Colon (tissue), 2 donors: Measurements from ENCODE around the gene TSC22D2.
A peak's percentile ranks its signal among the peaks of the same experiment; 100 is the strongest.
"Not testable (repeated sequence)": the region's sequence is repeated elsewhere in the genome, so short reads cannot be mapped to it uniquely, and the experiment has no call there.

ENCODE experiments used
- FAIRE-seq: peaks from 2 replicates; lab custom pipeline; 2012; peaks lifted over from hg19 to GRCh38; lab: Jason Lieb, UNC
- donor health status: control.
- donor health status: control.

TSC22D2 gene

DNA sequence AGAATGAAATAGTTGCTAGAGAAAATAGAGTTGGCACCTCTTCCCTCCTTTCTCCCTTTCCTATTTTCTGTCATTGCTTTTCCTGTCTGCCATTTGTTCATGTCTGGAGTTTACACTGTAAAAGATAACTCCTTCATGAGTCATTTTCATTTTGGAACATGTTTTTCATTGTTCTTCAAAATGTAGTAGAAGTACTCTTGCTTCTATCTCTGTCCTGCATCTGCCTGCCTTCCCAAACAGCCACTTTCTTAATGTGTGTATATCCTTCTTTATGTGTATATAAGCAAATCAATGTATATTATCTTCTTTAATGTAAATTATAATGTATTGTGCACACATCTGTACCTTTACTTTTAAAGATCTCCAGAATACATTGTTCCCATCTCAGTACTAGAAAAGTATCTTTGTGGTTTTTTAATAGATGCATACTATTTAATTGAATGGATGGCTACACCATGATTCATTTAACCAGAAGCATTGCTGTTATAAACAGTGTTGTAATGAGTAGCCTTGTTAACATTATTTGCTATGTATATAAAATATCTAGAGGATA lies 41.1 kb downstream of the TSC22D2 start:
- no peak for FAIRE-seq

DNA sequence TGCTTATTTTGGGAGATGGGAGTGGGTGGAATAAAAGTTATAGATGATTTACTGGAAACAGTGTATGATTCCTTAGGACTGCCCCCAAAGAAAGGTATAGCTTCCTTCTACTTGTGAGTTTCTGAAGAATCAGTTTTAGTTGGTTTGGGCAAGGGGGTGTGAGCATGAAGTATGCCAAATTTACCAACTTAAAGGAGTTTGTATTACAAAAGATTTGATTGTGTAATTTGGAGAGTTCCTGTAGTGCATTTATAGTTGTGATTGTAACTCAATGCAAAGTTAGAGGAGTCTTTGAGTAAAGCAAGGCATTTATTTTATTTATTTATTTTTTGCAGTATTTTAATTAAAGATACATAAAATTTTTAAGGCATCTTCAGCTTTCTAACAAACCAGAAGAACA lies 42.8 kb downstream of the TSC22D2 start:
- no peak for FAIRE-seq

DNA sequence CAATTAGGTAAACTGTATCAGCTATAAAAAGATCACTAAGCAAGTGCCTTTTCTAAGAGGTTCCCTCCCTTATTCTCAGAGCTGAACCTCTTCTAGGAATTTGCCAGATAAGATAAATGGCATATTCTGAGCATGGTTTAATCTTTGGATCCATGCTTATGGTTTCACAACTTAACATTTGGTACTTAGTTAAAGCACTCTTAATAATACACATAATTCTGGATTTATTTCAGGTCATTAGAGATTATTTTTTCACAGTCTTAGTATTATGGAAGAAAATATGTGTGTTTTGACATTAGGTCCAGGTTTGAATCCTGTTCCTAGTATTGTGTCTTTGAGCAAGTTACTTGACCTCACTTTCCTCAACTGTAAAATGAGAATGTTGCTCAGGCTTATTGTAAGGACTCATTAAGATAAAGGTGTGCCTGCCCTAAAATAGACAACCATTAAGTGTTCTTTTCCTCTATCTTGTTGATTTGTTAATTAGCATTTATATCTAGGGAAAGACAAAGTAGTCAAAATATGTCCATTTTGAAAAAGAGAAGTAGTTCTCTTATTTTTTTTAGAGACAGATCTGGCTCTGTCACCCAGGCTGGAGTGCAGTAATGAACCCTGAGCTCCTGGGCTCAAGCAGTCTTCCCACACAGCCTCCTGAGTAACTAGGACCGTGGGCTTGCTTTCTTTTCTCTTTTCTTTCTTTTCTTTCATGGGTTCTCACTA lies 43.4 kb downstream of the TSC22D2 start:
- FAIRE-seq: no peak

DNA sequence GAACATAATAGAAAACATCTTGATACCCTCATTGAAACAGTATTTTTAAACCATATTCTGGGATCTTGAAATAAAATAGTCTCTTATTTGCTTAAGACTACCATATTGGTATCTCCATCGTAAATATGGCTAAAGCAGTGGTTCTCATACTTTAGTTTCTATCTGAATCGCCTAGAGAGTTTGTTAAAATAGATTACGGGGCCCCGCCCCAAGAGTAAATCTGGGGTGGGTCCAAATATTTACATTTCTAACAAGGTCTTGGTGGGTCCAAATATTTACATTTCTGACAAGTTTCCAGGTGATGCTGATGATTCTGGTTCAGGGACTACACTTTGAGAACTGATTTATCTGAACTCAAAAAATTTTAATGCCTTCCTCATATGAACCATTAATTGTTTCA lies 45.3 kb downstream of the TSC22D2 start:
- FAIRE-seq: no peak

DNA sequence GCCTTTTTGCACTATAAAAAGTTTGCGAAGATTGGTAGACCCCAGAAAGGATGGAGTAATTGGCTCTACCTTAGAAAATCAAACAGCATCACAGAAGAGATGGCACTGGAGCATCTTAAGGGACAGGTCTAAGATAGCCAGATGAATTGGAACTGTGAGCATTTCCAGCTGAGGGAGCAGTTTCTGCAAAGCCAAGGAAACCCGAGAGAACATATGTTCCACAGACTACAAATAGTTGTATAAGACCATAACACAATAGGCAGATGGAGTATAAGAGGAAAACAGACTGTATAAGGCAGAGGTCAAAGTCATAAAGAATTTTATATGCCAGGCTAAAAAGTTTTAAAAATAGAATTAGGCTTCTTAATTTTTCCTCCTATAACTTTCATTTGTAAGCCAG lies 46.0 kb downstream of the TSC22D2 start:
- no peak for FAIRE-seq

DNA sequence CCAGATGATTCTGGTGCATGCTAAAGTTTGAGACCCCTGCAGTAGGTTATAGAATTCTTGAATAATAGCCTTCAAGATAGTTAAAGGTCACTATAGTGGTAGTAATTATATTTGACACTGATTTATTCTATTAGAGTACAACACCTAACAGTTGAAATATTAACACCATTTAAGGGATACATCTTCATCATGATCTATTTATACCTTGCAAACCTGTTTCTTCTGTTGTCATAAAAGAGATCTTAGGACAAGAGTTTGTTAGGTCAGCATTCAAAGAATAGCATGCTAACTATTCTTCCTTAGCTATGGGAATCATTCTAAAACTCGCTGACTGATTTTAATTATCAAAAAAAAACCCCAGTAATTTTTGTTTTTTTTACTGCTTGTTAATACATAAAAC lies 46.5 kb downstream of the TSC22D2 start:
- FAIRE-seq: peak; percentile 10

DNA sequence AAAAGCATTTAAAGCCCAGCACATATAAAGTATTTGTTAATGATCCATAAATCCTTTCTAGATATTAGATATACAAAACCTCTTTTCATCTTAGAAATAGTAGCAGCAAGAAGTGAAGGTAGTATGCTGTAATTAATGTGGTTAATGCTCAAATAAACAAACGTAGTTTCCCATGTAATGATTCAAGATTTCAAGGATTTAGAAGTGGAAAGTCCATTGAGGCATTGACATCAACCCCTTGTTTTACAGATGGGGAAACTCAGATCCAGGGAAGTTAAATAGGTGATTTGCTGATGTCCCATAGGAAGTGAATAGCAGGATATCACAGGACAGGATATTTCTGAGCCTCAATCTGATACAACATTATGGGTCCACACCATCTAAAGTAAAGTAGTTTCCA lies 47.2 kb downstream of the TSC22D2 start:
- FAIRE-seq: no peak

DNA sequence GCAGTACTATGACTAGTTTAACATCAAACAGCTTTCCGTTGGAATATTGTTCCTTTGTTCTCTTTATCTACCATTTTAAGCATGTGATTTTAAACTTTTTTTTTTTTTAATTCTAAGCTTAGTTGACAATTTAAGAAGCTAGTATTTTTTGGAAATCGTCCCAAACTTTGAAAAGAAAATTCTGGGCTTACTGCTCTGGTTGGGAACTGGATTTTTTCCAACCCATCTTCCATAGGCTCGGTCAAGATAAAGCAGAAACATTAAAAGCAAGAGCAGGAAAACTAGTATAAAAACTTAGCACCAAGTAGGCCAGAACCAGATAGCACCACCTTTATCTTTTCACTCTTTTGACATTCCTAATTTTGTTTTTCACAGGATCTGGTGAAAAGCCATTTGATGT lies 49.9 kb downstream of the TSC22D2 start:
- FAIRE-seq: no peak

DNA sequence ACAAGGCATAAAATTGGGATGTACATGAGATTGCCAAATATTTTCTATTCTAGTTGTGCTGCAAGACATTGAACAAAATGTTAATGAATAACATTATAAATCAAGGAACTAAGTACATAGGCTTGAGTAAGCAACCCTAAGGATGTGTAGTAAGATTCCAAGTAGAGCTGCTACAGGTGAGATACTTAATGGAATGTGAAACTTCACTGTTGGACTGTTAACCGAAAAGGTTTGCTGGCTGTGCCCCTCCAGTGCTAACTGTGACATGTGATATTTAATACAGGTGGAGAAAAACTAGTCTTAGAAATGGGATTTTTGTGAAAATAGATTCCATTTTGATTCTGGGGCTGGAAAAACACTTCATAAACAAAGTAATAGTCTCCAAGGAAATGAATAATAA lies 52.4 kb downstream of the TSC22D2 start:
- FAIRE-seq: no peak

DNA sequence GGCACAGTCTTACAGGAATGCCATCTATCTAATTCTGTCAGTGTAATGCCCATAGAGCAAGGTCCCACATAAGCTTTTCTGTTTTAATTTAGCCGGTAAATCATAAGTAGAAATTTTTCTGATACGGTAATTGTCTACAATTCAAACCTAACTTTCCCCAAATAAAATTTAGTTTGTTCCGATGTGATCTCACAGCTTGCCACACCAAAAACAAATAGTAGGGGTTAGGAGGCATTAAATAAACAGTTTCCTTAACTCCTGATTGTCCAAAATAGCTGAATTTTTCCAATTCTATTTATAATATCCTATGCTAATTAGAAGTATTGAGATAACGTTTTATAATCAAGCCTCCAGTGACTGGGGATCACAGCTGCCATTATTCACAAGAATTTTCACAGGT lies 53.3 kb downstream of the TSC22D2 start:
- FAIRE-seq: no peak

DNA sequence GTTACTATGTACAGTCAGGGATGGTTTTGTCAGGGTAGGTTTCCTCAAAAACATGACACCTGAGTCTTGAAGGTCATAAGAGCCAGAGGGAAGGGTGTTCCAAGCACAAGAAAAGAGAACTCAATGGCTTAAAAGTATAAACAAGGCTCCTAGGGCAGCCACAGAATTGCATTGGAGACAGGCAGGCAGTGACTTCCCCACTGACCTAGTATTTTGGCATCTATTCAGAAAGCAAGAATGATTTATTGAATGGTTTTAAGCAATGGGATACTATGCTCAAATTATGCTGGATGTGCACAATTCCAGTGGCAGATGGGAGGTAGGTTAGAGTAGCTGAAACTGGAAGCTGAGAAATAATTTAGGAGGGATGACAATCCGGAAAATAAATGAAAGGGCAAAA lies 54.0 kb downstream of the TSC22D2 start:
- FAIRE-seq: no peak

DNA sequence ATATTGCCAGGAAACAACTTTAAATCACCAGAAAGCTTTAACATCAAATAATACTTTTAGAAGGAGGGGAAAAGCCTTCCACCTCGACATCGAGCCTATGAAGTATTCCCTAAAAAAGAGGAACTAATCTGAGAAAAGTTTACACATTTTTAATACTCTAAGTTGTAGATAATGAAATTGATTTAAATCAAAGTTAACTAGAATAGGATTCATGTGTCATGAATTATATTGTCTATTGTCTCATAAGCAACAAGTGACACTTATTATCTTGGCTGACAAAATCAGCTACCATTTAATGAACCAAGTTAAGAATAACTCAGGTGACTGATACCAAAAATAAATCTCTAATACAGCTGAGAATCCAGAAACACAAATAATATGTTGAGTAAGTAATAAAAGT lies 56.6 kb downstream of the TSC22D2 start:
- FAIRE-seq: no peak

DNA sequence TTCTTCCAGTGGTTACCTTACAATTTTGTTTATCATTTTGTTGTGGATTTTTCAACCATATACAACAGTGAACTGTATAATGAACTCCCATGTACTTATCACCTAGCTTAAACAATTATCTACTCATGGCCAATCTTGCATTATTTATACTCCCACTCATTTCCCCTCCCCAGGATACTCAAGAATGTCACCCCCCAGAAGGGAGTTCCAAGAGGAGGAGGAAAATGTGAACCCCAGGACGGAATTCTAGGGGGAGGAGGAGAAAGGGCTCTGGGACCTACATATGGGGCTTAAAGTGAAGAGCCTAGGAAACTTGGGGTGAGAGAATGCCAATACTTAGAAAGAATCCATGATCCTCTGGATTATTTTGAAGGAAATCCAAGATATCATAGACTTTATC lies 59.3 kb downstream of the TSC22D2 start:
- FAIRE-seq: no peak

DNA sequence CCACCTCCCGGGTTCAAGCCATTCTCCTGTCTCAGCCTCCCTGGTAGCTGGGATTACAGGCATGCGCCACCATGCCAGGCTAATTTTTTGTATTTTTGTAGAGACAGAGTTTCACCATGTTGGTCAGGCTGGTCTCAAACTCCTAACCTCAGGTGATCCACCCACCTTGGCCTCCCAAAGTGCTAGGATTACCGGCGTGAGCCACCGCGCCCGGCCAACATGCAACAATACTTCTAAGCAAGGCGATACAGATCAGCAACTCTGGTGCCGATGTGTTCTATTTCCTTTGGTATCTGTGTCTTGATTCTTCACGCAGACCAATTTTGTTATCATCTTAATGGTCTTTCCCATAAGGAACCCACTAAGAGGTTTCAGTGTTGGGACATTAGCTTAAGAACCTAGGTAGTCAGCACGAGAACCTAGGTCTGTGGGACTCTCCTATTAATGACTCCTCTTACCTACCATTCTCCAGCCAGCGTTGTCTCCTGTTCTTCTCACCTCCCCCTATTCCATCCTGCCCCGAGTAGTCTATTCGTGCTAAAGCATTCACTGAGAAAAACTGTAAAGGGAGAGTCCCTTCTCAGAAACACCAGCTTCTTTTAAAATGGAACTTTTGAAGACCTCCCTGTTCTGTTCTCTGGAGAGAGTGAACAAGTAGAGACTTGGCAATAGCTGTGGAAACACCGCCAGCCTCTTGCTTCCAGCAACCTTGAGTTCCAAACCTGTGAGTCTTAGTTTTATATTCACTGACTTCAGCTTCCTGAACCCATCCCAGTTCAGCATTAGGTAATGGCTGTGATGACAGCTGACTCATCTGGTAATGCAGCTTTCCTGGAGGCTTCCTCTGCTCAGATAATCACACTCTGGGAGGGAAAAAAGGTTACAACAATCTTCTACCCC lies 61.2 kb downstream of the TSC22D2 start:
- FAIRE-seq: no peak

DNA sequence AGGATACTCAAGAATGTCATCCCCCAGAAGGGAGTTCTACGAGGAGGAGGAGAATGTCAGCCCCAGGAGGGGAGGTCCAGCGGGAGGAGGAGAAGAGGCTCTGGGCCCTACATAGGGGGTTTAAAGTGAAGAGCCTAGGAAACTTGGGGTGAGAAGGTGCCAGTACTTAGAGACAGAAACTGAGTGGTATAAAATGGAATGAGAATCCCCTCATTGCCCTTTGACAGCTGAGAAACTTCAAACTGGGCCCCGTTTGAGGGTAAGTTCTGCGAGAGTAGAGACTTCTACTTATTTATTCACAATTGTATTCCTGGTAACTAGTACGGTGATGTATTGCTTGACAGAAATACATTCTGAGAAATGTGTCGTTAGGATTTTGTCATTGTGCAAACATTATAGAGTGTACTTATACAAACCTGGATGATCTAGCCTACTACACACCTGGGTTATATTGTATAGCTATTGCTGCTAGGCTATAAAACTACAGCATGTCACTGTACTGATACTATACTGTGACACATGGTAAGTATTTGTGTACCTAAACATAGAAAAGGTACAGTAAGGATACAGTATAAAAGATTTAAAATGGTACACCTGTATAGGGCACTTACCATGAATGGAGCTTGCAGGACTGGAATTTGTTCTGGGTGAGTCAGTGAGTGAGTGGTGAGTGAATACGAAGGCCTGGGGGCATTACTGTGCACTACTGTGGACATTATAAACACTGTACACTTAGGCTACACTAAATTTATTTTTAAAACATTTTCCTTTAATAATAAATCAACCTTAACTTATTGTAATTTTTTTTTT lies 62.0 kb downstream of the TSC22D2 start:
- FAIRE-seq: peak; percentile 82

DNA sequence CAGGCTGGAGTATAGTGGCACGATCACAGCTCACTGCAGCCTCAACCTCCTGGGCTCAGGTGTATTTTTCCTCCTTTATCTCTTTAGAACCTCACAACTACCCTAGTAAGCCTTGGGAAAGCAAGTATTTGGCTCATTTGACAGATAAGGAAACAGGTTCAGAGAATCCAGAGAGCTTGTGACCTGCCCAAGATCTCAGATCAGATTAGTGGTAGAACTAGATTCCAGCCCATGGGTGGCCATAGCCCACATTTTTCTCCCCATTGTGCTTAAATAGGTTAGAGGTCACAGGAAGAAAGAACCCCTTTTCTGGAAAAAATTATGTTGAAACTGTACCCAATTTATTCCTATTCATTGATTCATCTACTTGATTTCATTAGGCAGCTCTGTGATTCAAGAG lies 64.3 kb downstream of the TSC22D2 start:
- FAIRE-seq: no peak

DNA sequence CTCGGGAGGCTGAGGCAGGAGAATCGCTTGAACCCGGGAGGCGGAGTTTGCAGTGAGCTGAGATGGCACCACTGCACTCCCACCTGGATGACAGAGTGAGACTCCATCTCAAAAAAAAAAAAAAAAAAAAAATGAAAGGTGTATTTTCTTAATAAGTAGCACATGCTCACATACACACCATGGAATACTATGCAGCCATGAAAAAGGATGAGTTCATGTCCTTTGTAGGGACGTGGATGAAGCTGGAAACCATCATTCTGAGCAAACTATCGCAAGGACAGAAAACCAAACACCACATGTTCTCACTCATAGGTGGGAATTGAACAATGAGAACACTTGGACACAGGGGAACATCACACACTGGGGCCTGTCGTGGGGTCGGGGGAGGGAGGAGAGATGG lies 65.1 kb downstream of the TSC22D2 start:
- not testable (repeated sequence) for FAIRE-seq

DNA sequence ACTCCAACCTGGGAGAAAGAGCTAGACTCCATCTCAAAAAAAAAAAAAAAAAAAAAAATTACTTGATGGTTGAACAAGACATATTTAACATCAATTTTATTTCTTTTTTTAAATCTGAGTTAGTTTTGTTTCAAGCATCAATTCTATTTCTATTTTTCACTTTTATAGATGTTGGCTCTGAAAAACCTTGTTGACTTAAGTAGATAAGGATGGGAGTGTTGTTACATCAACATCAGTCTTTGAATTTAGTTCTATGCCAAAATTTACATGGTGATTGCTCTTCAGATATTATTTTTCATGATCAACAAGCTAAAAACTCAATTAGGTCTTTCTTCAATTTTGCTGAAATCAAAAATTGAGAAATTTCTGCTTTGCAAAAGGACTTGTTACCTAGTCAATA lies 71.3 kb downstream of the TSC22D2 start:
- FAIRE-seq: peak; percentile 28

DNA sequence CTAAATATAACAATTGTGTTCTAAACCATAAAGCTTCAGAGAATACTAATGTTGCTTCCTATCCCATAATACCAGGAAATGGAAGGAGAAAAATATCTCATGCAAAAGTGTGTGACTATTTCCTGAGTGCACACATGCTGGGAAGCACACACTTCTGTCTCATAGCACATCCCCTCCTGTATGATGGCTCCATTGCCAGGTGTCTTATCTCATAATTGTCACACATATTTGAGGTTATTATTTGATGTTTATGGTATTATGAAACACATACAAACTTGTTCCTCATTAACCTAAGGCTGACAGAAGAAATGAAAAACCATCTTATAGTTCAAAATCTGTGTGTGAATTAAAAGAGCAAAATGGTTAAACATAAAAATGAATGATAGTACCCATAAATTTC lies 72.8 kb downstream of the TSC22D2 start:
- no peak for FAIRE-seq

DNA sequence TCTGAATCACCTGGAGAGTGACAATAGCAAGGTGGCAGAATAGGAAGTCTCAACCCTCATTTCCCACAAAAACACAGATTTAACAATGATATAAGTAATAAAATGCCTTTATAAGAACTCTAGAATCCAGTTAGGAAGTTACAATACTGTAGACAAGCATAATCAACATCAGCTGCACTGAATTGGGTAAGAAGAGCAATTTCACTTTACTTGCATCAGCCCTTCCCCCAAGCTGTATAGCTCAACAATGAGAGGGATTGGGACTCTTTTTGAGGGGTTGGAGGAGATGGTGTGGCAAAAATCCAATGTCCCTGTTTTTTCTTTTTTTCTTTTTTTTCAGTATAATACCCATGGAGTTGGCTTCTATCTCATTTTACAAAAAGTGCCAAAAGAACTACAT lies 75.1 kb downstream of the TSC22D2 start:
- FAIRE-seq: no peak

DNA sequence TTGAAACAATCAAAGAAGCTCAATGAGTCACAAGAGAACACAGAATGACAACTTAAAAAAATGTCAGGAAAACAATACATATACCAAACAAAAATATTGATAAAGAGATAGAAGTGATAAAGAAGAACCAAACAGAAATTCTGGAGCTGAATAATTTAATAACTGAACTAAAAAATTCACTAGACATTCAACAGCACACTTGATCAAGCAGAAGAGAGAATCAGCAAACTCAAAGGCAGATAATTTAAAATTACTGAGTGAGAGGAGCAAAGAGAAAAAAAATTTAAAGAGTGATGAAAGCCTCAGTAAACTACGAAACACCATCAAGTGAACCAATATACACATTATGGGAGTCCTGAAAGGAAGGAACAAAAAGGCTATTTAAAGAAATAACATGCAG lies 76.3 kb downstream of the TSC22D2 start:
- no peak for FAIRE-seq

DNA sequence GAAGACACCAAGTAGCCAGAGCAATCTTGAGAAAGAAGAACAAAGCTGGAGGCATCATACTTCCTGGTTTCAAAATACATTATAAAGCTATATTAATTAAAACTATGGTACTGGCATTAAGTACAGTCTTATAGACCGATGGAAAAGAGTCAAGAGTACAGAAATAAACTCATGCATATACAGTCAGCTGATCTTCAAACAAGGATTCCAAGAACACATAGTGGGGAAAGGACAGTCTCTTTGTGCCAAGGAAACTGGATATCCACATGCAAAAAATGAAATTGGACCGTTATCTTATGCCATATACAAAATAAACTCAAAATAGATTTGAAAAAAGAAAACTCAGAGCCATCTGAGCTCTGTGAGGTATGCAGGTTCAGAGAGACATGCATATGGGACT lies 80.8 kb downstream of the TSC22D2 start:
- no peak for FAIRE-seq
